Ascending aorta (tissue), 2 donors: ENCODE measurements around the gene OR2AJ1. TPM values are rescaled to one million over a fixed set of nuclear protein-coding genes. Genes with fewer than 3 reads are reported as not detected.
"Not testable (repeated sequence)": the region's sequence is repeated elsewhere in the genome, so short reads cannot be mapped to it uniquely, and the experiment has no call there.

Experiments used
- DNase-seq, 2 donors: peaks; one replicate each; pipeline ENCODE4 v3.0.0-alpha.2; 2019; ENCODE audit warnings: low spot score in 2 of 2
- H3K27ac ChIP-seq, 2 donors: fragments of 200-600 bp; sonication (generic); one replicate each; pipeline ENCODE4 v1.5.1; 2016 to 2017; ENCODE audit warnings: mild to moderate bottlenecking in 1 of 2
- H3K27me3 ChIP-seq: fragments of 200-600 bp; sonication (generic); one replicate; pipeline ENCODE4 v1.5.1; 2017
- H3K36me3 ChIP-seq, 2 donors: fragments of 200-600 bp; sonication (generic); one replicate each; pipeline ENCODE4 v1.5.1; 2016
- H3K4me1 ChIP-seq, 2 donors: fragments of 200-600 bp; sonication (generic); one replicate each; pipeline ENCODE4 v1.5.1; 2016 to 2017; ENCODE audit warnings: mild to moderate bottlenecking in 1 of 2
- H3K4me3 ChIP-seq, 2 donors: fragments of 200-600 bp; sonication (generic); one replicate each; pipeline ENCODE4 v1.5.1; 2016 to 2017; ENCODE audit warnings: mild to moderate bottlenecking in 1 of 2
- H3K9me3 ChIP-seq, 2 donors: fragments of 200-600 bp; sonication (generic); one replicate each; pipeline ENCODE4 v1.5.1; 2016
- CTCF ChIP-seq, 3 experiments: fragments of 200-600 bp in 2 of 3; fragments of 450-650 bp in 1 of 3; sonication (generic) in 2 of 3; IDR thresholded peaks; one replicate each; pipeline ENCODE4 v1.5.1; 2016 to 2019; ENCODE audit warnings: antibody characterized with exemption in 3 of 3, mild to moderate bottlenecking in 1 of 3, moderate library complexity in 1 of 3
- intact Hi-C: fragments of 100-400 bp; cut with DNase I; formaldehyde crosslinking; loops from one replicate; pipeline ENCODE4 v1.15.1; 2023
- total RNA-seq: library from RNA; depleted of rRNA; stranded (reverse); fragments of >200 nt; gene quantifications from one replicate; pipeline ENCODE4 v1.1.0, GENCODE V29; 2016

OR2AJ1 gene
- total RNA-seq, 1 donor from 2014 or later = not detected

DNA sequence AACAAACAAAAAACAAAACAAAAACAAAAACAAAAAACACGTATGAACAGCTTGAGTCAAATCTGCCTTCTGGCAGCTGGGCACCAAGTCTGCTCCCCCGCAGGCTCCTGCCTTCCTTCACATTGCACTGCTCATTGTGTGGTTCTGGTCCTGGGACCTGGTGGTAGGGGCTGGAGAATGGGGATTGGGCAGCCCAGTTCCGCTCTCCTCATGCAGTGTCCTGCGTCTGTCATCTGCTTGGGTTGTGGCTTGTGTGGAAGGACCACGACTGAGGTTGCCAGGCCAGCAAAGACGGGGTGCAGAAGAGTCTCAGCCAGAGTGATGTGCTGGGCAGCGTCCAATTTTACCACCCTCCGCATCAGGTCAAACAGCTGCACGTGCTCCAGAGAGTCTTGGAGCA lies 11.1 kb downstream of the OR2AJ1 start:
- Histone ChIP-seq H3K27ac (no peak overlapping the region), H3K4me1 (no peaks in the 10 kb centered on the region), H3K4me3 (no peak overlapping the region), H3K36me3 (no peaks in the 10 kb centered on the region), H3K9me3 (no peaks in the 10 kb centered on the region), H3K27me3 (peaks cover 6% of the 10 kb centered on the region)
- no peak for TF ChIP-seq CTCF (IDR thresholded peaks at IDR 0.05)
- no peak for DNase-seq
- intact Hi-C loops = no loop called here

DNA sequence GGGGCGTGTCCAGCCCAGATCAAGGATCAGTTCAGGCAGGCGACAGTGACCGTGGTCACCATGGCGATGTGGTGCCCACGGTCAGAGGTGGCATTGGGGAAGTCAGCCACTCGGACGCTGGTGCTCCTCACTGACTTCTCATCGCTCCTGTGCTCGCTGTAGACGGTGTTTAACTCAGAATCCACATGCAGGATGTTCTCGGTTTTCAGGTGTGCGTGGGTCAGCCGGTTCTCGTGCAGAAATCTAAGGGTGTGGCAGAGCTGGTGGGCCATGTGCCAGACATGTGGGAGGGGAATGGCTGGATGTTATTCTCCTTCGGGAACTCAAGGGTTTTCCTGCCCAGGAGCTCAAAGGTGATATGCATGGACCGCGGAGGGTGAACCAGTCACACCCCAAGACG lies 11.7 kb downstream of the OR2AJ1 start:
- TF ChIP-seq CTCF (IDR thresholded peaks at IDR 0.05) = no peak
- no peaks in the 10 kb centered on the region for H3K36me3 ChIP-seq
- no peak overlapping the region for H3K27ac ChIP-seq
- H3K4me1 ChIP-seq = no peaks in the 10 kb centered on the region
- no peak overlapping the region for H3K4me3 ChIP-seq
- DNase-seq = no peak
- H3K9me3 ChIP-seq = no peaks in the 10 kb centered on the region
- peaks cover 6% of the 10 kb centered on the region for H3K27me3 ChIP-seq
- intact Hi-C loops = no loop called here

DNA sequence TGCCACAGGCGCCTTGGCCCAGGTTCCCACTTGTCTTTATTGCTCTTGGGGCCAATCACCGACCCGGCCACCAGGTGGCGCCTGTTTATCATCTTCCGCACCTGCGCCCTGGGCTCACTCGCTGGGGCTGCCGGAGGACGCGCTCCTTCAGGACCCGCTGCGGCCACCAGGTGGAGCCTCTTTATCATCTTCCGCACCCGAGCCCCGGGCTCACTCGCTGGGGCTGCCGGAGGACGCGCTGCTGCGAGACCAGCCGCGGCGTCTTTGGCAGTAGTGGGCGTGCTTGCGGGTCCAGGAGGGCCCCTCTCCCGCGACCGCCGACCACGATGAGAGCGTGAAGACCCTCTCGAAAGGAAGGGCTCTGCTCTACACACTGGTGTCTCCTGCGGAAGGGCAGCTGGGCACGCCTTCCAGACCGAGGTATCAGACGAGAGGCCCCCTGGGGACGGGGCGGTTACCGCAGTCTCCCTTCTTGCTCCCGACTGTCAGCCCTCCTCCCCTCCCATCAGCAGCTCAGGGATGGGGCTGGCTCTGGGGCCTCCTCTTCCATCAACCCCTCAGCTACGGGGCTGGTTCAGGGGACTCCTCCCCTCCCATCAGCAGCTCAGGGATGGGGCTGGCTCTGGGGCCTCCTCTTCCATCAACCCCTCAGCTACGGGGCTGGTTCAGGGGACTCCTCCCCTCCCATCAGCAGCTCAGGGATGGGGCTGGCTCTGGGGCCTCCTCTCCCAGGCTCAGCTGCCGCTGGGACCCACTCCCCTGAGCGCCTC lies 12.5 kb downstream of the OR2AJ1 start:
- intact Hi-C loops, H3K27ac ChIP-seq, H3K36me3 ChIP-seq, H3K4me1 ChIP-seq, H3K27me3 ChIP-seq, H3K9me3 ChIP-seq: not testable (repeated sequence)
- peak in 2 of 3 experiments; percentile 30 to 34 for TF ChIP-seq CTCF (IDR thresholded peaks at IDR 0.05)
- DNase-seq = peak; percentile 34 to 76
- peak overlapping the region; percentile 33 to 42 for H3K4me3 ChIP-seq

DNA sequence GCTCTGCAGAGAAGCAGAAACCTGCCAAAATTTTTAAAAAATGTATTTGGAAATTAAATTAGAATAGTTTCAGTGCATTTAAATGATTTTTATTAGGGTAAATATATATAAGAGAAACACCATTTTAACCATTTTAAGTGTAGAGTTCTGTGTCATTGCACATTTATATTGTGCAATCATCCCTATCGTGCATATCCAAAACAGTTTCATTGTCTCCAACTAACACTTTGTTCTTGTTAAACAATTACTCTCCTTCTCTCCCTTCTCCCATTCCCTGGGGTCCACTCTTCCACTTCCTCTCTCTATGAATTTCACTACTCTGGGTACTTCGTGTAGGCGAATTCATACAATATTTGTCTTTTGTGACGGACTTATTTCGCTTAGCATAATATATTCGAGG lies 17.9 kb downstream of the OR2AJ1 start:
- Histone ChIP-seq H3K4me3 (no peak overlapping the region), H3K4me1 (no peaks in the 10 kb centered on the region), H3K36me3 (no peaks in the 10 kb centered on the region), H3K27ac (no peak overlapping the region), H3K9me3 (no peaks in the 10 kb centered on the region), H3K27me3 (no peaks in the 10 kb centered on the region)
- intact Hi-C loops = no loop called here
- no peak for DNase-seq
- TF ChIP-seq CTCF (IDR thresholded peaks at IDR 0.05) = no peak

DNA sequence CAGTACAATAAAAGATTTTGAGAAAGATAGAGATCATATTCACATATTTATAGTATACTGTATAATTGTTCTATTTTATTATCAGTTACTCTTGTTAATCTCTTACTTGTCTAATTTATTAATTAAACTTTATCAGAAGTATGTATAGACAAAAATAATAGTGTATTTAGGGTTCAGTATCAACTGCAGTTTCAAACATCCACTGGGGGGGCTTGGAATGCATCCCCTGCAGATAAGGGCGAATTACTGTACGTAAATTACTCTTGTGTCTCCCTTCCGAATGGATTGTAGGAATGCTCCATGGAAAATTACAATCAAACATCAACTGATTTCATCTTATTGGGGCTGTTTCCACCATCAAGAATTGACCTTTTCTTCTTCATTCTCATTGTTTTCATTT lies 23.9 kb downstream of the OR2AJ1 start, which contains the start of gene OR2L8:
TSS of gene OR2L8 (plus strand) at position 301 of the 400 bp plus-strand sequence. CDS start at position 301, 0 bp downstream.
- Histone ChIP-seq H3K36me3 (no peaks in the 10 kb centered on the region), H3K27ac (no peak within 1 kb of the TSS), H3K27me3 (no peaks in the 10 kb centered on the region), H3K4me1 (no peaks in the 10 kb centered on the region), H3K9me3 (no peaks in the 10 kb centered on the region), H3K4me3 (no peak within 1 kb of the TSS)
- intact Hi-C loops = no loop called here
- TF ChIP-seq CTCF (IDR thresholded peaks at IDR 0.05) = no peak
- DNase-seq = no peak
